Peyer's patch (tissue), 4 donors: ENCODE results near the gene NEB. TPM values are rescaled to one million over a fixed set of nuclear protein-coding genes. Genes with fewer than 3 reads are reported as not detected.

Experiments used
- DNase-seq, 3 donors: peaks; one replicate each; pipeline ENCODE4 v3.0.0-alpha.2; 2017 to 2019
- H3K27ac ChIP-seq, 4 donors: fragments of 200-600 bp; sonication (generic); one replicate each; pipeline ENCODE4 v1.5.1; 2016 to 2019
- H3K27me3 ChIP-seq, 2 donors: fragments of 200-600 bp; sonication (generic); one replicate each; pipeline ENCODE4 v1.5.1; 2019
- H3K36me3 ChIP-seq, 3 donors: fragments of 200-600 bp; sonication (generic); one replicate each; pipeline ENCODE4 v1.5.1; 2016 to 2019
- H3K4me1 ChIP-seq, 4 donors: fragments of 200-600 bp; sonication (generic); one replicate each; pipeline ENCODE4 v1.5.1; 2016 to 2019
- H3K4me3 ChIP-seq, 4 donors: fragments of 200-600 bp; sonication (generic); 1 replicate in 3 of 4; 2 replicates in 1 of 4; pipeline ENCODE4 v1.5.1; 2016 to 2019; ENCODE audit warnings: mild to moderate bottlenecking in 1 of 4
- H3K9me3 ChIP-seq, 4 donors: fragments of 200-600 bp; sonication (generic); one replicate each; pipeline ENCODE4 v1.5.1; 2016 to 2019; ENCODE audit warnings: mild to moderate bottlenecking in 1 of 4
- POLR2A ChIP-seq, 2 donors: fragments of 450-650 bp; IDR thresholded peaks; one replicate each; pipeline ENCODE4 v1.5.1; 2017; ENCODE audit warnings: antibody characterized with exemption in 2 of 2, mild to moderate bottlenecking in 2 of 2, moderate library complexity in 2 of 2
- total RNA-seq, 4 donors: library from RNA; depleted of rRNA; stranded (reverse); fragments of >200 nt; gene quantifications; one replicate each; pipeline ENCODE4 v1.1.0, GENCODE V29; 2016
- TF ChIP-seq, protein P1 (sequence below), 6 experiments: fragments of 450-650 bp in 4 of 6; fragments of 200-600 bp in 2 of 6; sonication (generic) in 1 of 6; IDR thresholded peaks; one replicate each; pipeline ENCODE4 v1.5.1; 2017 to 2019; ENCODE audit warnings: antibody characterized with exemption in 6 of 6, mild to moderate bottlenecking in 3 of 6, moderate library complexity in 1 of 6

NEB gene
- total RNA-seq, 4 donors from 2014 or later = 2.7 to 5.1 (median 4.2) TPM

DNA sequence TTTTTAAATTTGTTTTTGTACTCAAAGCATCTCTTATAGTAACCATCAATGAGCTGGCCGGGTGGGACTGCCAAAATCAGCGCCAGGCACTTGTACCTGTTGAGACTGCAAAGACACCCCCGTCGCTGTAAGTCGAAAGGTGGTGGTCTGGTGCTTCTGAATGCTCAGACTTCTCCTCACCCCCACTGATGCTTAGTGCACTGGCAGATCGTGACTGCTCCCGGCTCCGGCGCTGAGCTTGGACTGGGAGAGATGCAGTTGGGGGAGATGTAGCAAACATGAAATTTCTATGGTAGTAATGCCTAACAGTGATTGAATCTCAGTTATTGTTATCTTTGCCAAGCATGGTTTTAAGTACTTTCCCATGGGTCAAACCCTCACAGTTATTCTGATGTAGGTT is 244.0 kb downstream of the NEB start:
- no peak for DNase-seq
- Histone ChIP-seq H3K4me3 (no peak overlapping the region), H3K36me3 (peaks cover 0 to 5% (median 0%) of the 10 kb centered on the region in 3 donors), H3K4me1 (no peaks in the 10 kb centered on the region), H3K27ac (no peak overlapping the region), H3K27me3 (no peaks in the 10 kb centered on the region), H3K9me3 (no peaks in the 10 kb centered on the region)
- TF ChIP-seq, protein P1, sequence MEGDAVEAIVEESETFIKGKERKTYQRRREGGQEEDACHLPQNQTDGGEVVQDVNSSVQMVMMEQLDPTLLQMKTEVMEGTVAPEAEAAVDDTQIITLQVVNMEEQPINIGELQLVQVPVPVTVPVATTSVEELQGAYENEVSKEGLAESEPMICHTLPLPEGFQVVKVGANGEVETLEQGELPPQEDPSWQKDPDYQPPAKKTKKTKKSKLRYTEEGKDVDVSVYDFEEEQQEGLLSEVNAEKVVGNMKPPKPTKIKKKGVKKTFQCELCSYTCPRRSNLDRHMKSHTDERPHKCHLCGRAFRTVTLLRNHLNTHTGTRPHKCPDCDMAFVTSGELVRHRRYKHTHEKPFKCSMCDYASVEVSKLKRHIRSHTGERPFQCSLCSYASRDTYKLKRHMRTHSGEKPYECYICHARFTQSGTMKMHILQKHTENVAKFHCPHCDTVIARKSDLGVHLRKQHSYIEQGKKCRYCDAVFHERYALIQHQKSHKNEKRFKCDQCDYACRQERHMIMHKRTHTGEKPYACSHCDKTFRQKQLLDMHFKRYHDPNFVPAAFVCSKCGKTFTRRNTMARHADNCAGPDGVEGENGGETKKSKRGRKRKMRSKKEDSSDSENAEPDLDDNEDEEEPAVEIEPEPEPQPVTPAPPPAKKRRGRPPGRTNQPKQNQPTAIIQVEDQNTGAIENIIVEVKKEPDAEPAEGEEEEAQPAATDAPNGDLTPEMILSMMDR (IDR thresholded peaks at IDR 0.05) = no peak
- no peak for TF ChIP-seq POLR2A (IDR thresholded peaks at IDR 0.05)

DNA sequence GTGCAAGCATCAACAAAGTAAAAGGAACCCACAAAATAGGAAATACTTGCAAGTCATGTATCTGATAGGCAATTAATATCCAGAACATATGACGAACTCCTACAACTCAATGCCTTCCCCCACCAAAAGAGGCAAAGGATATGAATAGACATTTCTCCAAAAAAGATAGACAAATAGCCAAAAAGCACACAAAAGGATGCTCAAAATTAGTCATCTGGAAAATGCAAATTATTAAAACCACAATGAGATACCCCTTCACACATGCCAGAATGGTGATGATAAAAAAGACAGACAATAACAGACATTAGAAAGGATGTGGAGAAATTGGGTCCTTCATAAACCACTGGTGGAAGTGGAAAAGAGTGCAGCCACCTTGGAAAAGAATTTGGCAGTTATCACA is 248.2 kb downstream of the NEB start:
- H3K27me3 ChIP-seq = no peaks in the 10 kb centered on the region
- peaks cover 0 to 12% (median 0%) of the 10 kb centered on the region in 3 donors for H3K36me3 ChIP-seq
- no peak for DNase-seq
- no peak overlapping the region for H3K4me3 ChIP-seq
- H3K4me1 ChIP-seq = no peaks in the 10 kb centered on the region
- TF ChIP-seq, protein P1 (IDR thresholded peaks at IDR 0.05) = no peak
- TF ChIP-seq POLR2A (IDR thresholded peaks at IDR 0.05) = no peak
- no peaks in the 10 kb centered on the region for H3K9me3 ChIP-seq
- no peak overlapping the region for H3K27ac ChIP-seq

DNA sequence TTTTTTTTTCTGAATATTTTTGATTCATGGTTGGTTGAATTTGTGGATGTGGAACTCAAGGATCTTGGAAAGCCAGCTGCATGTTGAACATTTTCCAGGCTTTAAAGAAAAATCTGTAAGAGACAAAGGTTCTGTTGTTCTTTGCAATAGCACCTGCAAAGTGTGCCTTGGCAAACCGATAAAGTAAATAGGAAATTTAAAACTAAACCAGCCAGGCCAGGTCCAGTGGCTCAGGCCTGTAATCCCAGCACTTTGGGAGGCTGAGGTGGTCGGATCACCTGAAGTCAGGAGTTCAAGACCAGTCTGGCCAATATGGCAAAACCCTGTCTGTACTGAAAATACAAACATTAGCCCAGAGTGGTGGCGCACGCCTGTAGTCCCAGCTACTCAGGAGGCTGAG is 250.2 kb downstream of the NEB start:
- TF ChIP-seq, protein P1 (IDR thresholded peaks at IDR 0.05) = no peak
- TF ChIP-seq POLR2A (IDR thresholded peaks at IDR 0.05) = no peak
- DNase-seq = no peak
- Histone ChIP-seq H3K27me3 (no peaks in the 10 kb centered on the region), H3K4me1 (no peaks in the 10 kb centered on the region), H3K27ac (no peak overlapping the region), H3K9me3 (no peaks in the 10 kb centered on the region), H3K36me3 (peaks cover 0 to 17% (median 0%) of the 10 kb centered on the region in 3 donors), H3K4me3 (no peak overlapping the region)

DNA sequence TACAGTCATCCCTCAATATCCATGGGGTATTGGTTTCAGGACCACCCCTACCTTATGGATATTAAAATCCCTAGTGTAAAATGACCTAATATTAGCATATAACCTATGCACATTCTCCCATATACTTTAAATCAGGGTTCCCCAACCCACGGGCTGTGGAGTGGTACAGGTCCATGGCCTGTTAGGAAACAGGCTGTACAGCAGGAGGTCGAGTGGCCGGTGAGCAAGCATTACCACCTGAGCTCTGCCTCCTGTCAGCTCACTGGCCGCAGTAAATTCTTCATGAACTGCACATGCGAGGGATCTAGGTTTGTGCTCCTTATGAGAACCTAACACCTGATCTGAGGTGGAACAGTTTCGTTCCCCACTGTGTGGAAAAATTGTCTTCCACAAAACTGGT is 250.7 kb downstream of the NEB start:
- Histone ChIP-seq H3K4me1 (no peaks in the 10 kb centered on the region), H3K9me3 (no peaks in the 10 kb centered on the region), H3K27me3 (no peaks in the 10 kb centered on the region), H3K4me3 (no peak overlapping the region), H3K27ac (no peak overlapping the region), H3K36me3 (peaks cover 0 to 17% (median 0%) of the 10 kb centered on the region in 3 donors)
- no peak for TF ChIP-seq POLR2A (IDR thresholded peaks at IDR 0.05)
- TF ChIP-seq, protein P1 (IDR thresholded peaks at IDR 0.05) = no peak
- no peak for DNase-seq

DNA sequence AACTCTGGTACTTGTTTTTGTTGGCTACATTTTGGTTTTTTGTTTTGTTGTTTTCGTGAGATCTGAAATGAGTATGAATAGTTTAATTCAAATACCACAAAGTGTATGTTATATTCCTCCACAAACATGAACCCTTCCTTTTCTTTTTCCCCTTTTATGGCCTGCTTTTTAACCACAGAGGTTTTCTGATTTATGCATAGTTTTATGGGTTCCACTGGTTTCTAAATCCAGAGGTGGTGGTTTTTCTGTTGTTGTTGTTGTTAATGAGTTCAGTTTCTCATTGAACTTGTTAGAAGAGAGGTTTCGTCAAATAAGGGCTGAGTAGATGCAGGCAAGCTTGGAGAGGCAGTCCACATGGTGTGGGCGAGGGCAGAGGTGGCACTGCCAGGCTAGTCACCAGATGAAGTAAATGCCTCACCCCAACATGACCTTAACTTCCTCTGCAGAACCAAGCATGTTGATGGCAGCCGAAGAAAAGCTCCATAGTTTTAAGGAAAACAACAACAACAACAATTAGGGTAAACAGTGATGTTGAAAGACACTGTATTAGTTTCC is 252.0 kb downstream of the NEB start:
- Histone ChIP-seq H3K36me3 (peaks cover 0 to 24% (median 0%) of the 10 kb centered on the region in 3 donors), H3K4me1 (no peaks in the 10 kb centered on the region), H3K27me3 (no peaks in the 10 kb centered on the region), H3K4me3 (no peak overlapping the region), H3K9me3 (no peaks in the 10 kb centered on the region), H3K27ac (no peak overlapping the region)
- no peak for DNase-seq
- TF ChIP-seq, protein P1 (IDR thresholded peaks at IDR 0.05) = no peak
- TF ChIP-seq POLR2A (IDR thresholded peaks at IDR 0.05) = no peak

DNA sequence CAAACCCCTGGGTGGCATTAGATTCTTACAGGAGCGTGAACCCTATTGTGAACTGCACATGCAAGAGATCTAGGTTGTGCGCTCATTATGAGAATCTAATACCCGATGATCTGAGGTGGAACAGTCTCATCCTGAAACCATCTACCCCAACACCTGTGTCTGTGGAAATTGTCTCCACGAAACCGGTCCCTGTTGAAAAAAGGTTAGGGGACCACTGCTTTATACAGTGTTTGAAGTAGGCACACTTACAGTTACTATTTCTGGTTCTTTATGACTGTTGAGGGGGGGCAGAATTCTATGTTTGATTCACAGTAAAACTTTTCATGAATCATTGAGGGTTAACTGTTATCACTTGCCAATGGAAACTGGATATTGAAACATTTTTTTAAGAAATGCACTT is 252.5 kb downstream of the NEB start:
- H3K36me3 ChIP-seq = peaks cover 0 to 29% (median 0%) of the 10 kb centered on the region in 3 donors
- no peaks in the 10 kb centered on the region for H3K9me3 ChIP-seq
- TF ChIP-seq, protein P1 (IDR thresholded peaks at IDR 0.05) = no peak
- no peak for TF ChIP-seq POLR2A (IDR thresholded peaks at IDR 0.05)
- H3K27ac ChIP-seq = no peak overlapping the region
- DNase-seq = no peak
- no peaks in the 10 kb centered on the region for H3K4me1 ChIP-seq
- no peak overlapping the region for H3K4me3 ChIP-seq
- no peaks in the 10 kb centered on the region for H3K27me3 ChIP-seq
